ENCODE results near the gene RPL28.
"Not testable (repeated sequence)": the region's sequence is repeated elsewhere in the genome, so short reads cannot be mapped to it uniquely, and the experiment has no call there.

The RPL28 gene

GRCh38 chr19:55432241-55432959 is 46.7 kb downstream of the RPL28 start:
- no peak for DNase-seq

GRCh38 chr19:55433292-55433691 is 47.6 kb downstream of the RPL28 start:
- no peak for DNase-seq

GRCh38 chr19:55434356-55434919 is 48.7 kb downstream of the RPL28 start:
- DNase-seq, result no peak

GRCh38 chr19:55435020-55435419 is 49.3 kb downstream of the RPL28 start:
- DNase-seq, result no peak

GRCh38 chr19:55436847-55437246 is 51.1 kb downstream of the RPL28 start:
- no peak for DNase-seq

GRCh38 chr19:55437410-55437809 is 51.7 kb downstream of the RPL28 start:
- no peak for DNase-seq

GRCh38 chr19:55439052-55439451 is 53.3 kb downstream of the RPL28 start:
- DNase-seq, result no peak

- DNase-seq, result no peak
Observed at GRCh38 chr19:55440411-55441105, 54.8 kb downstream of the RPL28 start.

GRCh38 chr19:55441319-55441691 is 55.6 kb downstream of the RPL28 start:
- no peak for DNase-seq

- DNase-seq, result no peak
Observed at GRCh38 chr19:55441692-55442321, 56.1 kb downstream of the RPL28 start.

GRCh38 chr19:55442372-55442961 is 56.7 kb downstream of the RPL28 start:
- DNase-seq, result peak; percentile 36

- DNase-seq, result no peak
Observed at GRCh38 chr19:55443045-55443823, 57.5 kb downstream of the RPL28 start, which contains the start of gene SHISA7. Gene SHISA7 (minus strand): TSS chr19:55443300. CDS start chr19:55442863, 437 bp downstream.

- DNase-seq, result no peak
Observed at GRCh38 chr19:55443824-55444480, 58.2 kb downstream of the RPL28 start.

GRCh38 chr19:55444646-55445045 is 58.9 kb downstream of the RPL28 start:
- DNase-seq, result no peak

- no peak for DNase-seq
Observed at GRCh38 chr19:55446060-55446459, 60.3 kb downstream of the RPL28 start.

- DNase-seq, result no peak
Observed at GRCh38 chr19:55447421-55448174, 61.9 kb downstream of the RPL28 start.

- DNase-seq, result not testable (repeated sequence)
Observed at GRCh38 chr19:55448175-55448490, 62.4 kb downstream of the RPL28 start.

GRCh38 chr19:55449469-55449868 is 63.7 kb downstream of the RPL28 start:
- DNase-seq, result no peak

- DNase-seq, result no peak
Observed at GRCh38 chr19:55451163-55451964, 65.6 kb downstream of the RPL28 start.

Data from activated naive CD4-positive, alpha-beta T cell treated with anti-CD3 and anti-CD28 coated beads, Interleukin-2, amount 50 U/mL, for 16 hours (primary cell).